ENCODE data around the gene SLC4A2. TPM values are rescaled to one million over a fixed set of nuclear protein-coding genes. Genes with fewer than 3 reads are reported as not detected.
A peak's percentile ranks its signal among the peaks of the same experiment; 100 is the strongest.

Gene SLC4A2
- total RNA-seq, 2 donors from 2014 or later: 48.9 to 99.6 TPM

DNA sequence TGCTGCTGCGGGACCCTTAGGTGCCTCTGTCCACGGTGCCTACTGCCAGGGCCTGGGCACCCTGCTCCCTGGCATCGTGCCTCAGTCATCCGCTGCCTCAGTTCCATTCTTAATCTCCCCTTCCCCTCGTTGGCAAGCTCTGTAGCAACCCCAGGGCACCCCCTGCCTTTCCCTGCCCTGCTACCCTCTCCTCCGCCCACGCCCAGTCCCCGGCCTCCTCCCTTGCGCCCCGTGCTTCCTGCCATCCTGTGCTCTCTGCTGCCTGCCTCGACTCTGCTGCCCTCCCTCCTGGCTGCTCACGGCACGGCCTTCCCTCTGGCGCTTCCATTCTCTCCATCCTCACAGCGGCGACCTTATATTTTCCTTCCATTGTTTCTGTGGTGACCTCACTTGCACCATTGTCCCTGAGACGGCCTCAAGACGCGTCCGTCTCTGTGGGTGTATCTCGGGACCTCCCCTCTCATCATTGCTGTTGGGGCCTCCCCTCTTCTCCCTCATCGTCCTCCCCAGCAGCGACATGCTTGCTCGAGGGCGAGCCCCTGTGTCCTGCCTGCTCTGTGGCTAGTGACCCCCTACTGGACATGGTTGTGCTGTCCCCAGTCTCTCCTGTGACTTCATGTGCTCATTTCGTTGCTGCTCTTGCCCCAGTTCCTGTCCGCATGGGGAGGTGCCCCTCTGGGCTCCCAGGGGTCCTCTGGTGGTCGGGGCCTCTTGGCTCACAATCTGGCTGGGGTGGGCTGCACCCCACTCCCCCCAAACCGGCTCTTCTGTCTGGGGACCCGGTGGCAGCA, 62.2 kb downstream of the SLC4A2 start:
- no peak overlapping the region for H3K27ac Mint-ChIP-seq
- DNase-seq (ENCODE audit: low spot score in 2 of 2): no peak
- ATAC-seq: no peak
- H3K9me3 Mint-ChIP-seq: no peaks in the 10 kb centered on the region
- H3K36me3 Mint-ChIP-seq: no peaks in the 10 kb centered on the region

DNA sequence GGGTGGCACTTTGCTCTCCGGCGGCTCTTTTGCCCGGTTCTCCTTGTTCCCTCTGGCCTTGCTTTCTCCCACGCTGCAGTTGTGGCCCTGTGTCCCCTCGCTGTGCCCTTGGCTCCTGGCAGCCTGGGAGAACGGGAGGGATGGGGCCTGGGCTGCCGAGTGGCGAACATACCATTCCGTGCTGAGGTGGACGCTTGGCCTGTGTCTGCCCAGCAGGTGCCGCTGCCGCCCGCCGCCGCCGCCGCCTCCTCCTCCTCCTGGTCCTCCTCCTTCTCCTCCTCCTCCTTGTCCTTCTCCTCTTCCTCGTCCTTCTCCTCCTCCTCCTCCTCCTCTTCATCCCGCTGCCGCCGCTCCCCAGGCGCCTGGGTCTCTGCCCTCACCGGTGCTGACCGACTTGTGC, 62.9 kb downstream of the SLC4A2 start:
- H3K36me3 Mint-ChIP-seq: no peaks in the 10 kb centered on the region
- H3K27ac Mint-ChIP-seq: no peak overlapping the region
- DNase-seq (ENCODE audit: low spot score in 2 of 2) (no peak), ATAC-seq (no peak)
- no peaks in the 10 kb centered on the region for H3K9me3 Mint-ChIP-seq

GRCh38 chr7:151122796-151123157, 63.4 kb downstream of the SLC4A2 start:
- no peaks in the 10 kb centered on the region for H3K36me3 Mint-ChIP-seq
- H3K27ac Mint-ChIP-seq: no peak overlapping the region

DNA sequence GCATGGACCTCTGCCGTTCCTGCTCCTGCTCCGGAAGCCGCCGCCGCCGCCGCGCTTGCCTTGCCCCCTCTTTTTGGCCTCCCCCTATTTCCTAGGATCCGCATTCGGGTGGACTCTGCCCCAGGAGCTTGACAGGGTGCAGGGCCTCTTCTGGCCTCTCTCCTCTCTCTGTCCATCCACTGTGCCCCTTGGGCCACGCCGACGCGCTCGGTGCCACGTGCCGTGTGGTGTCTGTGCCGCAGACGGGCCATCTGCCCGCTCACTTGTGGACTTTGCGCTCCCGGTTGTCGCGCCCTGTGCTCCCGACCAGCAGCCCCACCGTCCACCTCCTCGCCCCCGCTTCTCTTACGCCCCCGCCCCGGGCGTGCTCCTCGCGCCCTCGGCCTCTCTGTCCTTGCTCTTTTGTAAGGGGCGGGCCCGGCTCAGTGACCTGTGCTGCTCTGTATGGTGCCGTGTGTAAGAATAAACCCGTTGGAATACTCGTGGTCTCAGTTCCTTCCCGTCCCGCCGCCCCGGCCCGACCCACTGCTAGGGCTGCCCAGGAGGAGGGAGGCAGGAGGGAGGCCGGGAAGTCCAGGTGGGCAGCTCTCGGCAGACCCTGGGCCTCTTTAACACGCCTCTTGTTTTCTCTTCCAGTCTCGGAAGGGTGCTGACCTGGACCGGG, 63.9 kb downstream of the SLC4A2 start:
- Mint-ChIP-seq H3K9me3 (no peaks in the 10 kb centered on the region), H3K27ac (no peak overlapping the region), H3K36me3 (no peaks in the 10 kb centered on the region)
- ATAC-seq (peak in 1 of 2 donors; percentile 6), DNase-seq (ENCODE audit: low spot score in 2 of 2) (no peak)

More at GRCh38 chr7:151122796-151123157, 63.4 kb downstream of the SLC4A2 start:
- DNase-seq (ENCODE audit: low spot score in 2 of 2): no peak
- H3K9me3 Mint-ChIP-seq: no peaks in the 10 kb centered on the region
- ATAC-seq: no peak

GRCh38 chr7:151123822-151124464, 64.6 kb downstream of the SLC4A2 start:
- ATAC-seq (peak; percentile 94), DNase-seq (ENCODE audit: low spot score in 2 of 2) (peak; percentile 78 to 90)
- H3K9me3 Mint-ChIP-seq: no peaks in the 10 kb centered on the region
- peak overlapping the region in 1 of 2 donors; percentile 29 for H3K27ac Mint-ChIP-seq
- no peaks in the 10 kb centered on the region for H3K36me3 Mint-ChIP-seq

- H3K27ac Mint-ChIP-seq: peak overlapping the region in 1 of 2 donors; percentile 29
- H3K9me3 Mint-ChIP-seq: no peaks in the 10 kb centered on the region
- DNase-seq (ENCODE audit: low spot score in 2 of 2) (no peak), ATAC-seq (no peak)
- no peaks in the 10 kb centered on the region for H3K36me3 Mint-ChIP-seq
Measured at GRCh38 chr7:151124481-151124880, 65.1 kb downstream of the SLC4A2 start.

- no peak overlapping the region for H3K27ac Mint-ChIP-seq
- no peak for ATAC-seq
- no peaks in the 10 kb centered on the region for H3K36me3 Mint-ChIP-seq
- H3K9me3 Mint-ChIP-seq: no peaks in the 10 kb centered on the region
- no peak for DNase-seq (ENCODE audit: low spot score in 2 of 2)
Measured at GRCh38 chr7:151124899-151125399, 65.6 kb downstream of the SLC4A2 start.

- Mint-ChIP-seq H3K9me3 (no peaks in the 10 kb centered on the region), H3K36me3 (no peaks in the 10 kb centered on the region), H3K27ac (no peak overlapping the region)
- DNase-seq (ENCODE audit: low spot score in 2 of 2): no peak
- ATAC-seq: no peak
Measured at GRCh38 chr7:151125470-151125845, 66.1 kb downstream of the SLC4A2 start.

DNA sequence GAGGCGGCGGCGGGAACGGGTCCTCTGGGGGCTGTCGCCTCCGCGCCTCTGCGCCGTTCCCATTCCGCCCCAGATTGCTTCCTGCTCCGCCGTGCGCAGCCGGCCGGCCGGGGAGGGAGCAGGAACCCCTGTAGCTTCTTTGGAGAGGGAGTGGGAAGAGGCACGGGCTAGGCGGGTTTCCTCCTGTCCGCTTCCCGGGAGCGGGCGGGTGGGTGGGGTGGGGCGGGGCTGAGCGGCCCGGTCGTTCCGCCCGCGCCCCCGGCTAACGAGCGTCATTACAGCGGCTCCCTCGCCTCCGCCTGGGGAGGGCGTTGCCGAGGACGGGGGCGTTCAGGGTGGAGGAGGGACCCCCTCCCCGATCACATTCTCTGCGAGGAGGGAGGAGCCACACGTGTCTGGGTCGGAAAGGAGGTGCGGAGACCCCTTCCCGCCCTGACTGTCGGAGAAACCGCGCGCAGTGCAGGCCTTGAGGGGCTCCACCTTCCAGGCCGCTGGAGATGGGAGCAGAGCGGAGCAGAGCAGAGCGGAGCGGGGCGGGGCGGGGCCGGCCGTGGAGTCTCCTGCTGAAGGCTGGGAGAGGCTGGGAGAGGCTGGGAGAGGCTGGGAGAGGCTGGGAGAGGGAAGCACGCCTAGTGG, 66.6 kb downstream of the SLC4A2 start:
- Mint-ChIP-seq H3K9me3 (no peaks in the 10 kb centered on the region), H3K36me3 (no peaks in the 10 kb centered on the region), H3K27ac (no peak overlapping the region)
- no peak for ATAC-seq
- DNase-seq (ENCODE audit: low spot score in 2 of 2): no peak

Other genes starting within 250 kb of the SLC4A2 start
- not detected for gene AOC1, start 207.1 kb upstream of the SLC4A2 start, total RNA-seq
- under 1 TPM; 0.41 to 0.72 TPM for gene KCNH2, start 81.3 kb upstream of the SLC4A2 start, total RNA-seq
- gene NOS3, start 68.6 kb upstream of the SLC4A2 start, total RNA-seq: 10 to 100 TPM in 1 of 2 donors, 1 to 10 TPM in 1; 1.8 to 12.7 TPM
- 10 to 100 TPM in 1 of 2 donors, 1 to 10 TPM in 1; 1.1 to 14.9 TPM for gene ATG9B, start 35.1 kb upstream of the SLC4A2 start, total RNA-seq
- gene ABCB8, start 31.1 kb upstream of the SLC4A2 start, total RNA-seq: 10 to 100 TPM; 42.6 to 78.3 TPM
- 10 to 100 TPM in 1 of 2 donors, 1 to 10 TPM in 1; 7.6 to 19.7 TPM for gene ASIC3, start 11.1 kb upstream of the SLC4A2 start, total RNA-seq
- 10 to 100 TPM; 13.0 to 19.4 TPM for gene CDK5, start 1.7 kb upstream of the SLC4A2 start, total RNA-seq
- gene FASTK, start 21.2 kb downstream of the SLC4A2 start, total RNA-seq: 10 to 100 TPM; 27.0 to 62.0 TPM
- gene TMUB1, start 23.9 kb downstream of the SLC4A2 start, total RNA-seq: 10 to 100 TPM; 25.8 to 60.5 TPM
- gene AGAP3, start 26.9 kb downstream of the SLC4A2 start, total RNA-seq: 10 to 100 TPM; 26.0 to 52.2 TPM
- under 1 TPM in 1 of 2 donors, not detected in 1; 0.31 TPM for gene GBX1, start 108.1 kb downstream of the SLC4A2 start, total RNA-seq
- not detected for gene ASB10, start 127.7 kb downstream of the SLC4A2 start, total RNA-seq
- 1 to 10 TPM in 1 of 2 donors, not detected in 1; 1.2 TPM for gene H2BK1, start 150.9 kb downstream of the SLC4A2 start, total RNA-seq
- 10 to 100 TPM; 23.5 to 33.6 TPM for gene ABCF2, start 167.6 kb downstream of the SLC4A2 start, total RNA-seq
- 10 to 100 TPM; 26.7 to 29.3 TPM for gene CHPF2, start 172.9 kb downstream of the SLC4A2 start, total RNA-seq
- gene SMARCD3, start 189.1 kb downstream of the SLC4A2 start, total RNA-seq: 1 to 10 TPM; 2.4 to 10.0 TPM

Measured in activated naive CD4-positive, alpha-beta T cell treated with anti-CD3 and anti-CD28 coated beads, Interleukin-2, amount 50 U/mL, for 72 hours (primary cell).